AG20443 (cell line): ENCODE data around the gene CDH13.

Experiments used
- DNase-seq: peaks from one replicate; pipeline ENCODE4 v3.0.0; 2012; ENCODE audit warnings: low spot score, mixed read lengths

CDH13 gene

DNA sequence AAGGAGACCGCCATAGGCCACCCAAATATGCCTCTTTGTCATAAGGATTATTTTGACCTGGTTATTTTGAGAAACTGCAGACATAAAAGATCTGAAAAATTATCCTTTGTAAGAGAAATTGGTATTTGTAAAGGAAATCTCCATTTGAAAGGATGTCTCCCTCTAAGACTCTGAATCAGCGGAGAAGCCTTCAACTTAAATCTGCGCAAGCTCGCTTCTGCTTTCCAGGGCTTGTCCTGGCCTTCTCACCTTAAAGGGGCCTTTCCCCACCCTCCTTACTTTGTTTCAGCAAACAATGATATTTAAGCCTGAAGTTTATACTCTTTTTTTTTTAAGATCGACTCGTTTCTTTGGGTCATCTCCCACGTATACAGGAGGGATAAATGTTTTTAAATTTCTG is 1215.5 kb downstream of the CDH13 start:
- no peak for DNase-seq

DNA sequence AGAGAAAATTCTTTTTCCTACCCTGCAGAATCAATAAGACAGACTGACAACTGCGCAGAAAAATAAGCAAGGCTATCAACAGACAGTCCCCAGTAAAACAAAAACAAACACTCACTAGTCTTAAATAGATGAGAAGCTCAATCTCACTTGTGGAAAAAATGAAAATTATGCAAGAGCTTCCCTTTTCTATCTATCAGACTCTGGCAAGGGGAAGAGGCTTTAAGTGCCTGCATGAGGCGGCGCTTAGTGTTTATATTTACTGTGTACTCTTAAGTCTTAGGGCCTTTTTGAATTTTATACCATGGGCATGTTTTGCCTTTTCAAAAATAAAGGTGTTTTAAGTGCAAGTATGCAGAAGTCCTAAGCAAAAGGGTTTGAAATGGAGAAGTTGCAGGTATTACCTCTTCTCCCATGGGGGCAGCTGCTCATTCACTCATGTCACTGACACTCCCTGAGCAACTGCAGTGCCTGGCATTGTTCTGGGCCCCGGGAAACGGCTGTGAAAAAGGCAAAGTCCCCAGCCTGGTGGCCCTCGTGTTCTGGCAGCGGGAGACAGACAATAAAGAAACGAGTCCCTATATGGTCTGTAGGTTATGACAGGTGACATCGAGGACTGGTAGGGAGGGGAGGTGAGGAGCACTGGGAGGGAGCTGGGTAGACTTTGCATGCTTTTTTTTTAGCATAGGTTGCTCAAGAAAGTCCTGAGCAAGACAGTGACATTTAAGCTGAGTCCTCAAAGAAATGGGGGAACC is 1216.2 kb downstream of the CDH13 start:
- DNase-seq: no peak

DNA sequence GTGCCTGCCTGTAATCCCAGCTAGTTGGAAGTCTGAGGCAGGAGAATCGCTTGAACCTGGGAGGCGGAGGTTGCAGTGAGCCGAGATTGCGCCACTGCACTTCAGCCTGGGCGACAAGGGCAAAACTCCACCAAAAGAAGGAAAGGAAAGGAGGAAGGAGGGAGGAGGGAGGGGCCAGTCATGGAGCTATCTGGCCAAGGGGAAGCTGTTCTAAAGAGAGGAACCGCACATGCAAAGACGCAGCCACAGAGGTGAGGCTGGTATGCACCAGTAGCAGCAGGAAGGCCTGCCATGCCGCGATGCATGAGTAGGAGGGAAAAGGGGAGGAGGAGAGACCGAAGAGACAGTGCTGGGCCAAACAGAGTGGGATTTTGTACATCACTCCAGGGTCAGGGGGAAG is 1216.9 kb downstream of the CDH13 start:
- DNase-seq: no peak

DNA sequence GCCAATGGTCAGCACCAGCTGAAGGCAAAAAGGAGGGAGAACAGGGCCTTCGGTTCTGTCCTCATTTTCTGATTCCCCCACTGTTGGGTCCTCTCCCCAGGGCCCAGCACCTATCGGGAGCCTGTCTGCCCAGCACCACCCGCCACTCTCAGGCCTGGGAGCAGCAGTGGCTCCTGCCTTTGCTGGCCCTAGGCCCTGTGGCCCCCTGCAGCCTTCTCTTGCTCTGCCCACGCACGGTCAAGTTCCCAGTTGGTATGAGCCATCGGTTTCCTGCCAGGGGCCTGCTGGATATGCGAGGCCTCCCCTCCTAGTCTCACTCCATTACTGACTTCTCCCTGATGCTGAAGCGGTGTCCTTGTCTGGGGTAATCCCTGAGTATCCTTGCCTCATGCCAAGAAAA is 1218.5 kb downstream of the CDH13 start:
- no peak for DNase-seq

DNA sequence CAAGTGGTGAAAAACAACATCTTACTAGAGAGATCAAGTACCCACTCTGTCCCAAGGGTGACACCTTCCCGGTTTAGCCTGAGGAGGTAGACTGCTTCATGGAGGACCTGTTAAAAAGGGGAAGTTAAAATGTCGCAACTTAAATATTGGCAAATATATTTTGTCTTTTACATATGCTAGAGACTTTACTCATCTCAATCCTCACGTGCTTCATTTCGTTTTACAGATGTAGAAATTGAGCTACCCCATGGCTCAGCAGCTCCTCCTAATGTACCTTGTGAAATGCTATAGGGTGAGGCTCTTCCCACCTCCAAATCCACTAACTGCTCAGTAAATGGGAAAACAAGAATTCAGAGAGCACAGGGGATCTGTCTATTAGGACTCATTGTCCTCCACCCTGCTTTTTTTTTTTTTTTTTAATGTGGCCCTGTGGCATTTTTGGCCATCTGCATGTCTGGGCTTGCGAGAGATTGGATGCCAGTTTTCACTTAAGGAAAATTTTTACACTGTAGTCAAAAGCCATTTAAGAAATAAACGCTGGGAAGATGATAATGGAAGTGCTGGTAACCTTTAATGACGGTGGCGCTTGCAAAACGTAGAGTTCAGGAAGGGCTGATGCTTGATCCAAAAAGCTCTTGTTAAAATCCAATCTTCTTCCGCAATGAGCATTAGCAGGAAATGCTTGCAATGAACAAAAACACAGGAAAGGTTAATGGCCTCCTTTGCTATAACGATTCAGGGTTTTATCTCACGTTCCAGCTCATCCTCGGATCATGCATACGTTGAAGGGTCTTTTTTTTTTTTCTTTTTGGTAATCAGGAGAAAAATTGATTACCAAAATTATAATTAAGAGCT is 1220.8 kb downstream of the CDH13 start:
- DNase-seq: no peak

DNA sequence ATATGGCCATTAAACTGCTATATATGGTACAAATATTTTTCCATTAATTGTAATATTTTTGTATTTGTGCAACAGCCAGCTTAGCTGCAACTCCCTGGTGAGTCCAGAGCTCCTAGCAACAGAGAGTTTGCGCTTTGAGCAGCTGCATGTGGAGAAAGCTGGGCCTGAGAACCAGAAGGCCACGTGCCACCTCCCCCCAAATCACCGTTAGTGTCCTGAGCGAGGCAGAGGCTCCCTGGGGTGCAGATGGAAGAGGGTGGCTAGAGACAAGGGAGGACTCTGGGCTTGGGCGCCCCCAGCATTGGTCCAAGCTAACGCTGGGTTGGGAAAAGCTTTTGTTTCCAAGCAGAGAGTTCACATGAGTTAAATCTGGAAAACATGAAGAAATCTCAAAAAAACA is 1222.7 kb downstream of the CDH13 start:
- no peak for DNase-seq
